ENCODE measurements around the gene SLC25A6. TPM values are rescaled to one million over a fixed set of nuclear protein-coding genes. Genes with fewer than 3 reads are reported as not detected.
"Not testable (repeated sequence)": the region's sequence is repeated elsewhere in the genome, so short reads cannot be mapped to it uniquely, and the experiment has no call there.

The SLC25A6 gene
- total and polyA plus RNA-seq, 7 donors: 329 to 644 (median 482) TPM

GRCh38 chrX:1433646-1434357 lies 41.9 kb upstream of the SLC25A6 start:
- H3K36me3 ChIP-seq: peaks cover 6 to 57% (median 24%) of the 10 kb centered on the region in 4 donors

GRCh38 chrX:1430451-1430850 lies 38.5 kb upstream of the SLC25A6 start:
- peaks cover 4 to 45% (median 21%) of the 10 kb centered on the region in 4 donors for H3K36me3 ChIP-seq
- WGBS, 2 donors: 93 to 96% methylated on average over 10 of the region's 10 CpGs
- DNase-seq: no peak

More at GRCh38 chrX:1433646-1434357, 41.9 kb upstream of the SLC25A6 start:
- Histone ChIP-seq H3K27me3 (no peaks in the 10 kb centered on the region), H3K4me3 (no peak overlapping the region), H3K27ac (no peak overlapping the region), H3K4me1 (no peaks in the 10 kb centered on the region), H3K9me3 (no peaks in the 10 kb centered on the region)
- WGBS, 2 donors: 94 to 97% methylated on average over 19 of the region's 19 CpGs
- TF ChIP-seq EP300 (IDR thresholded peaks at IDR 0.05): no peak
- TF ChIP-seq POLR2AphosphoS5 (IDR thresholded peaks at IDR 0.05): no peak
- TF ChIP-seq CTCF (IDR thresholded peaks at IDR 0.05): no peak
- no peak for TF ChIP-seq POLR2A (IDR thresholded peaks at IDR 0.05)
- intact Hi-C loops (cut with DNase I): no loop called here
- no peak for DNase-seq

GRCh38 chrX:1427756-1428155 lies 35.8 kb upstream of the SLC25A6 start:
- H3K9me3 ChIP-seq: peaks cover 0 to 1% (median under 1%) of the 10 kb centered on the region in 4 donors
- intact Hi-C loops (cut with DNase I): no loop called here
- TF ChIP-seq POLR2AphosphoS5 (IDR thresholded peaks at IDR 0.05) (no peak), EP300 (IDR thresholded peaks at IDR 0.05) (no peak), CTCF (IDR thresholded peaks at IDR 0.05) (no peak), POLR2A (IDR thresholded peaks at IDR 0.05) (no peak)
- peak; percentile 53 for DNase-seq
- H3K27me3 ChIP-seq: no peaks in the 10 kb centered on the region
- WGBS, 2 donors: 96 to 97% methylated on average over 32 of the region's 32 CpGs
- H3K27ac ChIP-seq: no peak overlapping the region
- H3K4me3 ChIP-seq: no peak overlapping the region
- H3K36me3 ChIP-seq: peaks cover 11 to 42% (median 24%) of the 10 kb centered on the region in 4 donors
- H3K4me1 ChIP-seq: no peaks in the 10 kb centered on the region

More at GRCh38 chrX:1430451-1430850, 38.5 kb upstream of the SLC25A6 start:
- no peaks in the 10 kb centered on the region for H3K9me3 ChIP-seq
- H3K27ac ChIP-seq: no peak overlapping the region
- H3K4me3 ChIP-seq: no peak overlapping the region
- TF ChIP-seq POLR2A (IDR thresholded peaks at IDR 0.05) (no peak), CTCF (IDR thresholded peaks at IDR 0.05) (no peak), EP300 (IDR thresholded peaks at IDR 0.05) (no peak), POLR2AphosphoS5 (IDR thresholded peaks at IDR 0.05) (no peak)
- no peaks in the 10 kb centered on the region for H3K27me3 ChIP-seq
- intact Hi-C loops (cut with DNase I): no loop called here
- H3K4me1 ChIP-seq: no peaks in the 10 kb centered on the region

- H3K9me3 ChIP-seq; H3K27me3 ChIP-seq; H3K4me3 ChIP-seq; H3K27ac ChIP-seq; intact Hi-C loops (cut with DNase I); H3K4me1 ChIP-seq: not testable (repeated sequence)
- DNase-seq: peak; percentile 44
- 92 to 93% methylated on average over 16 of the region's 16 CpGs for WGBS, 2 donors
- H3K36me3 ChIP-seq: peaks cover 11 to 49% (median 26%) of the 10 kb centered on the region in 4 donors
Measured at GRCh38 chrX:1426321-1426720, 34.4 kb upstream of the SLC25A6 start.

- Histone ChIP-seq H3K4me3 (no peak overlapping the region), H3K36me3 (peaks cover 11 to 58% (median 27%) of the 10 kb centered on the region in 4 donors), H3K4me1 (no peaks in the 10 kb centered on the region), H3K9me3 (peaks cover 0 to 6% (median 5%) of the 10 kb centered on the region in 4 donors), H3K27ac (no peak overlapping the region), H3K27me3 (no peaks in the 10 kb centered on the region)
- WGBS, 2 donors: 87 to 88% methylated on average over 10 of the region's 10 CpGs
- intact Hi-C loops (cut with DNase I): no loop called here
- peak; percentile 28 for DNase-seq
- no peak for TF ChIP-seq POLR2A (IDR thresholded peaks at IDR 0.05)
- no peak for TF ChIP-seq CTCF (IDR thresholded peaks at IDR 0.05)
- TF ChIP-seq EP300 (IDR thresholded peaks at IDR 0.05): no peak
- no peak for TF ChIP-seq POLR2AphosphoS5 (IDR thresholded peaks at IDR 0.05)
Measured at GRCh38 chrX:1425381-1425780, 33.5 kb upstream of the SLC25A6 start.

Measured in sigmoid colon (tissue), 7 donors.